ENCODE data around the gene FRY. TPM values are rescaled to one million over a fixed set of nuclear protein-coding genes. Genes with fewer than 3 reads are reported as not detected.
"Not testable (repeated sequence)": the region's sequence is repeated elsewhere in the genome, so short reads cannot be mapped to it uniquely, and the experiment has no call there.

Gene FRY
- total RNA-seq, 1 donor from 2014 or later, result 75.6 TPM

DNA sequence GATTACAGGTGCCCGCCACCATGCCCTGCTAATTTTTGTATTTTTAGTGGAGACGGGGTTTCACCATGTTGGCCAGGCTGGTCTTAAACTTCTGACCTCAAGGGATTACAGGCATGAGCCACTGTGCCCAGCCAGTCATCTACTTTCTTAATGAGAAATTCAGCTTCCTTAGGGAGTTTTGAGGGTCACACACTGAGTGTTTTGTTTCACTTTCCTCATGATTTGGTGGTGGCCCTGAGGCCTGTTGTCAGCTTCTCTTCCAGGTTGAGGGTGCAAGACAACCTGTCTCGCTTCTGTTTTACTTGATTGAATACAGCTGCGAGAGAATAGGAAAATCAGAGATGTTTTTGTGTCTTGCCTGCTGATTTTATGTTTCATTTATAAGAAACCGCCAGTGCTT is 9.9 kb downstream of the FRY start:
- DNase-seq, result no peak

DNA sequence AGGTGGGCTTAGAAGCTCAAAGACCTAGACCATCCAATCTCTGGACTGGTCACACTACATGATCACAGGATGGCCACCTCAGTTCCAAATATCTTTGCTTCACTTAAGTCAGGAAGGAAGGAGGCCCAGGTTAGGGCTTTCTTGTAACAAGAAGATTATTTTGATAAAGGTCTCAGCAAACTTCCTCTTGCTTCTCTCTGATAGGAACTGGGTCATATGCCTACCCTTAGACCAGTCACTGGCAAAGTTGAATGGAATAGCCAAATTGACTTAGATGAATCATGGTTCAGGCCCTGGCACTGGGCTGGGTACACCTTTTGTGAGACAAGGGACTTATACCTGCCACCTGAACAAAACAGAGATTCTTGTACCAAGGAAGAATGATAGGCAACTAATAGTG is 11.0 kb downstream of the FRY start:
- DNase-seq, result no peak

DNA sequence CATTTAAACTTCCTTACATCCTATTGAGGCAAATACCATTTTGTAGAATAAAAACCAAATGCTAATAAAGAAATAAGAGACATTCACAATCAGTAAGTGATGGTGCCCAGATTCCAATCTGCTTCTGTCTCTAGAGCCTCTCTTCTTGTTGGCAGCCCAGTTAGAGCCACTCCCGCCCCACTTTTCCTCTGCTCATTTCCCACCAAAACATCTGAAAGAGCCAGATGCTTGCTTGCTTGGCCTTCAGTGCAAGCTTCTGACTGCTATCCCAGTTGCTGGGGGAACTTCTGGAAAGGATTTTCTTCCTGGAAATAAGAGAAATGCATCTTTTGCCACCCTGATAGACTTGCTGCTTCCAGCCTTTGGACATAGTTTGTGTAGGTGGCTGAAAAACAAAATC is 12.9 kb downstream of the FRY start:
- no peak for DNase-seq

DNA sequence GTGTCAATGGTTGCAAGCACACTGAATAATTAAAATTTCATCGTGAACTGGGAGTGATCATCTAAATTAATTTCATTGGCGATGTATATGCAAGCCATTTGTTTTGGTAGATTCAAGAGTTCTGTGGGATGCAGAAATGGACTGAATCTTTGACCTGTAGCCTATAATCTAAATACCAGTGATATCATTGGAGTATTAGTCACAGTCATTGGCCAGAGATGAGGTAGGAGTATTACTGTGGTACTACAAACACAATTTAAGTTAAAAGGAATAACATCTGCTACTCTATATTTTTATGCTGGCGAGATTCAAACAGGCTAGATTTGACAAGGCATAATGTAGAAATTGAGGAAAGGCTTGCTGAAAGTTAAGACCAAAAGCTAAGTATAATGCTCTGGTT is 14.0 kb downstream of the FRY start:
- no peak for DNase-seq

DNA sequence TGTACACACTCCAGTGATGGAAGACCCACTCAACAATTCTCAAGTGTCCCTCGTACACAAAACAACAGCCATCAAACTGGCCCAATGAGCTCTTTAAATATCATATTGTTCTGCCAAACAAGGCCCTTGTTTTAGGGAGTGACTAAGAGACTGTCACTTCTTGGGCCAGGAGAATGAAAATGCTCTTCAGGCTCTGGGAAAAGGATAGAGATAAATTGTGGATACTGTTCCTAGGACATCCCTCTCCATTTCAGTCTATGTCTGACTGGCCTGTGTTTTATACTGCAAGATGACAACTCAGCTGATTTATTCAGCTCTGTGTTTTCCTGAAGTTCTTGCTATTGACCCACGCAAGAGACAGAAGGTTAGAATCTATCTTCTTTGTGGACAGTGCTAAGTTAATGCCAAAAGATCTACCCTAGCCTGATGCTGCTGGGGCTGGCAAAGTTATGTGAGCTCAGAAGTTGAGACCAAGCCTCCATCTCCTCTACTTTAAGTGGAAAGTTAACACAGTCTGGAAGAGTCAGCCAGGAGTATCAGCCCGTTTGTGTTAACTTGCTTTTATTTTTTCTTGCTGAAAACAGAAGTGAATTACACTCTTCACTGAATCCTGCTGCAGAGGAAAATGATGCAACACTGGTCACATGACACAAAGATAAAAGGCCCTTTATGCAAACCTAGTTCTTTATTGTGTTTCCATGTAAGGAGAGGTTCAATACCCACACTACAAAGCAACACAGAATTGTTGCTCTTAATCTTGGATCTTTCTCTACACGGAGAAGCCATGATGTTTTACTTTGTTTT is 14.6 kb downstream of the FRY start:
- DNase-seq, result no peak

DNA sequence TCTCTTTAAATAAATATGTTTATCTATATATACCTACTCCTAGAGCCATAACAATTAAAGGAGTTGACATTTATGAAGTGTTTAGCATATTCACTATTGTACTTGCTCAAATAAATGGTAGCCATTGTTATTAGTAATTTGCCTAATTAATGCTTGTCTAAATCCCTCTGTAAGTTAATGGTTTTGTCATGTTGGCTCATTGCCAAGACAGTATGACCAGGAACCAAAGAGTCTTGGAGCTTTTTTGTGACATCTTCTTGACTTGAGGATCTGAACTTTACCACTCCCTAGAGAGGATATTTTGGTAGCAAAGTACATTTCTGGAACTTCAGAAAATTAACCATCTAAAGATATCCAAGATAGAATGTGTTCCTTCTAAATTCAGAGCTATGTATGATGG is 15.5 kb downstream of the FRY start:
- DNase-seq, result no peak

DNA sequence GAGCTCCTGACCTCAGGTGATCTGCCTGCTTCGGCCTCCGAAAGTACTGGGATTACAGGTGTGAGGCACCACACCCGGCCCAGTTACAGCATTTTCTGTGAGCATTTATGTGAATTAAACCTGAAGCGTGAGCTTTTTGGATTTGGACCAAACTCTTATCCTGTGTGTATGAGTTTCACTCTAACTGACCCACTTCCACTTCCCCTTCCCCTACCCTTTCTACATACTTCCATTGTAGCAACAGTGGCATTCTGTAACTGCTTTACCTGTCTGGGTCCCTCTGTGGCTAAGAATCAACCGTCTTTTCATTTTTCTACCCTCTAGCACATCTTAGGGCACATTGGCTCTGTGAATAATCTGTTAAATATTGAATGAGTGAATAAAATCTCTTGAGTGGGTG is 16.2 kb downstream of the FRY start:
- DNase-seq, result no peak

DNA sequence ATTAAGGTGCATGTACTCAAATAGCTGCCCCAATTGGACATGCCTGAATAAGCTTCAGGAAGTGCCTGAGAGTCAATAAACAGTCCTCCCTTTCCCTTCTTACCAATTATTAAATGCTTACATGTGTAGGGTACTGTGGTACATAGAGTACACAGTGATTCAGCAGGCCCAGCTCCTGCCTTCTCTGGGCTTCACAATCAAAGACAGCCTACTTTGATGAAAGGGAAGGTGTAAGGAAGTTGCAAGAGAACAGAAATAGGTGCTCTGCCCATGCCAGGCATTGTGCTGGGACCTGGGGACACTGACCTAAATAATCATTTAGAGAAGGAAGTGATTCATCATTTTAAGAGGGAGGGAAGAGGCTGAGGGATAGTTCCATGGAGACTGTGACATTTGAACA is 17.2 kb downstream of the FRY start:
- DNase-seq, result no peak

DNA sequence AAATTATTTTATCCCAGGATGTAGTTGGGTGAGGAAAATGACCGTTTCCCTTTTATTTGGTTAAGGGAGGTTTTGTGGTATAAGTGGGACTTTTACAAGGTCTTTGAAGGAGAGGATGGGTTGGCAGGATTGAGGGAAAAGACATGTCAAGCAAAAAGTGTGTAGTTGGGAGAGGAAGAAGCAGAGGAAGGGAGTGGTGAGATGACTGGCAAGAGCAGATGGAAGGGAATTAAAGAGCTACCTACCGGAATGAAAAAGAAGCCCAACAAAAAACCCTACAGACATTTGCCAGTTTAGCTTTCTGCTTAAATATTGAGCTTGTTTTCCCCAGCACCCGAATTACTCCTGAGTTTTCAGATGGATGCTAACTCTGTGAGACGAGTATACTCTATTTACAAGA is 19.6 kb downstream of the FRY start:
- DNase-seq, result no peak

DNA sequence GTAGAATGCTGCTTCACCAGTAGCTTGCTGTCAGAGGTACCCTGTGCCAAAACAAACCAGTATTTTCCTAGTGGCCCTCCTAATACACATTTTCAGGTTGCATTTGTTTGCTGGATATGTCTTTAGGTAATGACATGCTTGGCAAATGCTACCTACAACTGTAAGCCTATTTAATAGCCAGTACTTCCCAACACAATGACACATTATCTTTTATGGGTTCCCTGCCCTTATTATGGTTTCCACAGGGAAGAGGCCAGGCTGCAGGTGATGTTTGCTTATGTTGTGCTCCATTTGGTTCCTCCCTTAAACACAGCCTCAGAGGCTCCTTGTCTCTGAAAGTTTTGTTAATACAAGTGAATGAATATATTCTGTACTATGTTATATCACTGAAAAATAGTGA is 24.7 kb downstream of the FRY start:
- no peak for DNase-seq

DNA sequence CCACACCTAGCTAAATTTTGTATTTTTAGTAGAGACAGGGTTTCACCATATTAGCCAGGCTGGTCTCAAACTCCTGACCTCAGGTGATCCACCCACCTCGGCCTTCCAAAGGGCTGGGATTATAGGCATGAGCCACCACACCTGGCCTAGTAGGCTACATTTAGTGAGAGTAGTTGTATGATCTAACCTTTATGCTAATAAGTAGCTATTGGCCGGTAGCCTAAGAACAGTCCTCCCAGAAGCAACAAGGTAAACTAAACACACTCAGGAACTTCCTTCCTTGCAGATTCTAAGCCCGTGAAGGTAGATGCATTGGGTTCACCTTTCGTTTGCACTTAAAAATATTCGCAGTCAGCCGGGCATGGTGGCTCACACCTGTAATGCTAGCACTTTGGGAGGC is 25.8 kb downstream of the FRY start:
- not testable (repeated sequence) for DNase-seq

DNA sequence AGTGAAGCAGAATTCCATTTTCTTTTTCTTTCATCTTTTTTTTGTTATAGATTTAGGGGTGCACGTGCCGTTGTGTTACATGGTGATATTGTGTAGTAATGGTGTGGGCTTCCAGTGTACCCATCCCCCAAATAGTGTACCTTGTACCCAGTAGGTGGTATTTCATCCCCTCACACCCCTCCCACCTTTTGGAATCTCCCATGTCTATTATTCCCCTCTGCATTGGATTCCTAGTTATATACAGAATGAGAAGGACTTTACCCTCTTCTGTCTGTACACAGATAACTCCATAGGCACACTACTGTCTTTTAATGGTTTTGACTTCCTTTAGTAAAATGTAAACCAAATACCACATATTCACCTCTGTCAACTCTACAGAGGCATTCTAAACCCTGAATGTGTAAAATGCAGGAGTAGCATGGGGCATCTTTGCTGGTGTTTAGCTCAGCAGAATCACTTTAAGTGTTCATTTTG is 28.0 kb downstream of the FRY start:
- no peak for DNase-seq

DNA sequence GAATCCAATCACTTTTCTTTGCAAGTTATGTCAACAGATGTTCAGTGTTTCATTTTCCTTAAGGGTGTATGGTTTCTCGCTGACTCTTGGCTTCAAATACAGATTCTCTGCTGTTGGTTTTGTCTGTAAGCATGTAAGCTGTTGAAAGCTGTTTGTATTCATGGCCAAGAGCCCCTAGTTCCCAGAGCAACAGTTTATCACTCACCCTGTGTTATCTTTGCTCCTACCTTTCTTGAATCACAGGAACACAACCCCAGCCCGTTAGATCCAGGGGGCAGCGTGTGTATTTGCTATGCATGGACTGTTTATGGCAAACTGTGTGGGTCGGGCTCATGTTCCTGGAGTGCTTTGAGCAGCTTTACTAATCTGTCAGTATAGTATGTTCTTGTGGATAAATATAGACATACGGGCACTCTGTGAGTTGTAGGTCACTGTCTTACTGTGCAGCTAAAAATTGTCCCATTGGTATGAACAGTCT is 28.9 kb downstream of the FRY start:
- no peak for DNase-seq

DNA sequence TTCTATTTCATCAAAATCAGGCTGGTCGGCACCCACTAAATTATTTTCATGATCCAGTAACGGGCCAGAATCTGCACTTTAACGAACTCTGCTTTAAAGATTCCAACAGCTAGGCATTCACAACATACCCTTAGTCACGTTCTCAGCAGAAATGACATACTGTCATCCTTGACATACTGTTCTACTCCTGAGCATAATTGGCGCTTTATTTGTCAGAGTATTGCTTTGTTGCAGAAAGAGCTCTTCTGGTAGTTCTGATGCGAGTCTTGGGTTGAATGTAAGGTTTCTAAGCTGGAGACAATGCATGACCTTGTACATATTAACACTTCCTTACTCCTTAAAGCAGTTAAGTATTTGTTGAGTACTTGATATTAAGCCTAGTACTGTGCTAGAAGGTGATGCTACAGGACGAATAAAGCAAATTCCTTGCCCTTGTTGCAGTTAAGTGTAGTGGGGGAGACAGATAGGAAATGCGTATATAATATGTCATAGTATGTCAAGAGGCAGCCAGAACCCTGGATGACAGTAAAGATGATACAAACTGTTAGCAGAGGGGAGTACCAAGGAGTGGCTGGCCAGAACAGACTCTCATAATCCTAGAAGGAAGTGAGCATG is 32.2 kb downstream of the FRY start:
- DNase-seq, result no peak

DNA sequence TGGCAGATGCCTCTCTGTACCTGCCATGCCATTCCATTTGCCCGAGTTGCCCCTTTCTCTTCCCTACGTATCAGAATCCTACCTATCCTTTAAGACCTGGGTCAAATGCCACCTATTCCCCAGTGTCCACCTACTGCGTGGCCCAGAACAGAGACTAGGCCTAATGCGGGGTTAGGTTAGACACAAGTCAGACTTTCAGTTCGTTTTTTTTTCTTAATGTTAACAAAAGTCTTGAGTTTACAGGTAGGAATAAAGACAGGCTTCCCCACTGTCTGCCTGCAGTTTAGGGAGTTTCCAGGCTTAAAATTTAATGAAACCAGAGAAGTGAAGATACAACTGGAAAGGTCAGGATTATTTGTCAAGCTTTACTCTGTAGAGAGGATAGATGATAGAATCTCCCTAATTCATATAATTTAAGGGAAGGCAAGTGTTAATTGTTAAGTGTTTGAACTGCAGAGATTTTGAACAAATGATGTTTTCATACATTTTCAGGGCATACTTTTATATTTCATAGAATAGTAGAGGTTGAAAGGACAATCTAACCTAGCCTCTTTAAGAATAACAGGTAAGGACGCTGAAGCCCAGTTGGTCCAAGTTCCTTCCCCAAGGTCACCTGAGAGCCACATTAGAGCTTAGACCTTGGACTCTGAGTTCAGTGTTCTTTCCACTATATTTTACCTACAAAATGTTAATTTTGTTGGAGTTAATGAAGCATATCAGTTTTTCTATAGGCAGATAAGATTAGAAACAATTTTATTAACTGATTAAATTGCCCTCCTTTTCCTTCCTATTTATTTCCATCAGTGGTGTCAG is 35.8 kb downstream of the FRY start:
- no peak for DNase-seq

DNA sequence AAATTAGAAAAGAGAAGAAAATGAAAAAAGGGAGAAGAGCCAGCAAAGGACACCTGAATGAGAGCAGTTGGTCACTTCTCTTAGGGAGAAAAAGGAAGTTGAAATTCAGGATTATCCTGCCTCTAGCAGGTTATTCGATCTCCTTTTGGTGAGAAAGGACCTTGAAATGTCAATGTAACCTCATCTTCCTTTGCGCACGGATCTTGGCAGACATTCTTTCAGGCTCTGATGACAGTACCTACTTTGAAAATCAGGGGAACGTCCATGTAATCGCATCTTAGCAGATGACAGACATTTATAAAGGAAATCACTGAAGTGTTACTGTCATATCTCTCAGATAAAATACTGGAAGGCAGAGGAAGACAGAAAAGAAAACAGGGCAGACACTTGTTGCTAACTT is 36.7 kb downstream of the FRY start:
- DNase-seq, result no peak

DNA sequence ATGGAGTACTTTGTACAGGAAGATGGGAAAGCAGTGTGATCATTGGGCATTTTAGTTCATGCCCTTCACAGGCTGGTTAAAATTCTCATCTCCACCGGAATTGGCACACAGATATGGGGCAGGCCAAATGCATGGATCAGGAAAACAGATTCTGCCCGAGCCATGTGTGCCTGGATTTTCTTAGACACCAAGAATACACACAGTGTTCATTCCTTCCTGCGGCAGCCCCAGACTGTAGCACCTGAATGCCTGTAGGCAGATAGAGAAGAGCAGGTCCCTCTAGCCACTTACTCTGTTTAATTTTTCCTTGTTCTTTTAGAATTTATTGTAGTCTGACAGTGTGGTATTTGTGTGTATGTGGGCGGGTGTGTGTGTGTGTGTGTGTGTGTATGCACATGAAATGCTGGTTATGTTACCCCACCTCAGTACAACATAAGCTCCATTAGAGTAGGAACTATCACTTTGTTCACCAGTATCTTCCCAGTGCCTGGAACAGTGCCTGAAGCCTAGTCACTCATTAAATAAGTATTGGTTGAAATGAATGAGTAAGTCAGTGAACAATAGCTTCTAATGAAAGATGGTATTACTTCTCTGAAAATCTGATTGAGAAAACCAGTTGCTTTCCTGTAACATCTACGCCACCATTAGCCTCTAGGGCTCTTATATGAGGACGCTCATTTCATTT is 41.7 kb downstream of the FRY start:
- no peak for DNase-seq

DNA sequence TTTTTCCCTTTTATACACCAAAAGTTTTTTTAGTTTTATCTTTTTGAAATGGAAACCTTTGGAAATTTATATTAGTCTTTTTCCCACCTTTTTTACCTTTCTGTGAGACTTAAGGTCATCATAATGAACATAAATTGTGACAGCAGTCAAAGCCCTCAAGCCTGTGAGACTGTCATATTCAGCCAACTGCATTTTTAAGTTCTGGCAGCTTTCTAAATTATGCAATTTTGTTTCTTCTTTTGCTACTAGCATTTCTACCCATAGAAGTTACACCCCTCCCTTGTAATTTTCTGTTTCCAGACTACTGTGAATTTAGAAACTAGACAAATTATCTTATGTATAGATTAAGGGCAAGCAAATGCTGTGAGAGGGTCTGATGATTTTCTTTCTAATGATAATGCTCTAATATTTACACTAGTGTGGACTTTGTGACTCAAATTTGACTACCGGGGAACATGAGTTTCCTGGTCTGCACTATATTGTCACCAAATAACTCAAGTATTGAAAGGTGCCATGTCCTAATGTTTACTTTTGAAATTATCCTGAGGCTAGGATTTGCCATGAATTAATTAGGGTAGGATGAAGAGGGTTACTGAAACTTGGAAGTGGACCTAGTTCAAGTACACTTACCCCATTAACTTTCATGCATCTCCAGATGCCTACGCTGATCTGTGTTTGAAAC is 43.7 kb downstream of the FRY start:
- DNase-seq, result no peak

DNA sequence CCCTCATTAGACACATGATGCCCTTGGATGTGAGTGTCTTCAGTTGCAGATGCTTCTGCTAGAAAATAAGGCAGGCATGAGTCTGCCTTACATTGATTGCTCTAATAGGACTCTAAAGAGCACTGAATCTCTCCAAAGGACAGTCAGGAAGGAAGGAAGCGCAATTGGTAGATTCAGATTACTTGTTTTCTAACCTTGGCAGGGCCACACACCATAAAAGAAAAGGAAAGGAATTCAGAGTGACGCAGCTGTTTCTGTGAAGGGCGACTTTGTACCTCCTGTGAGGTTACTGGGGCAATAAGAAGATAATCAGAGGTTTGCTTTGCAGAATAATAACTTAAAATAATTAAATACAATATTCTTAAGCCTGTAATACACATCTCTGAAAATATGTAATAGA is 48.0 kb downstream of the FRY start:
- DNase-seq, result no peak

DNA sequence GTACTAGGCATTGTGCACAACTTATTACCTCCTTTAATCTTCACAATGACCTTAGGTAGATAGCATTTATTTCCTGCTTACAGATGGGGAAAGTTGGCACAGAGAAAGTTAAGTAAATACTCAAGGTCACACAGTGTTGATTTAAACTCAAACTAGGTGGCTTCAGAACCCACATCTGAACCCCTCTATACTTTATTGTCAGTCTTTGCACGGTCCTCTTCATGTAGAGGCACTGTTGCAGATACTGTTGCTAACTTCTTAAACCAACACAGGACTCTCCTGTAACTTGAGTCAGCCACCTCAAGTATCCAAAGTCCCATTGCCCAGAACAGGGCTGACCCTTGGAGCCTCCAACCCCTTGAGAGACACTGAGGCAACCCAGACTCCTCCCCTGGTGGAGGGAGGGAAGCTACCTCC is 48.8 kb downstream of the FRY start:
- DNase-seq, result no peak

DNA sequence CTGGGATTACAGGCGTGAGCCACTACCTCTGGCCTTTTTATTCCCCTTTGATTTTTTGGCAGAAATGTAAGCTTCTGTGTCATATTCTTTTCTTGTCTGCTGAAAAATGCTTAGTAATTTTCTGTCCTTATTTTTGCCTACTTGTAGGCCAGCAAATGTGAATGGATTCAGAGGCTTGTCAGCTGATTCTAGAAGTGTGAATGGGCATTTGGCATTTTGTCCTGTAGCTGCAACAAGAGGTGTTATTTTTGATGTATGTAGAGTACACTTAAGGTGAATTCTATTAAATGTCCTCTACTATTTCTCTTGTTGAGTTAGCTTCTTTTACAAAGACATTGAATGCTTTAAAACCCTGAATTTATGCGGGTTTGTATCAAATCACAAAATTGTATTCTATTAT is 50.0 kb downstream of the FRY start:
- DNase-seq, result no peak

DNA sequence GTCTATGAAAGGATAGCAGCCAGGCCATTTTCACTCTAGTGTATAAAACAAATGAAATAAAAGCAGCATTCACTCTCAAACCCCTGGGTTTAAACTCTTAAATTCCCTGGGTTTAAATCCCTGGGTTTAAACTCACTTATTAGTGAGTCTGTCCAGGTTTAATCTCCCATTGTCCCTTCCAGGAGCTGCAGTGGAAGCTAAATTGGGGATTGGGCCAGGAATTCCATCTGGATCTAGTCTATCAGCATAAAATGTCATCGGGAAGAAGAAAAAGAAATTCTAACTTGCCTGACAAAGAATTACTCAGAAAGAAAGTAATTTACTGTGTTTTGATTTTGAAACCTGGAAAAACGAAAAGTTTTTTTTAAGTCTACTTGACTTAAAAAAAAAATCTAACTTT is 54.8 kb downstream of the FRY start:
- no peak for DNase-seq

All from occipital lobe (tissue), 2 donors.